ENCODE measurements around the gene NEDD4L.

NEDD4L gene

GRCh38 chr18:58157237-58157636, 113.2 kb downstream of the NEDD4L start:
- TF ChIP-seq, protein P1, sequence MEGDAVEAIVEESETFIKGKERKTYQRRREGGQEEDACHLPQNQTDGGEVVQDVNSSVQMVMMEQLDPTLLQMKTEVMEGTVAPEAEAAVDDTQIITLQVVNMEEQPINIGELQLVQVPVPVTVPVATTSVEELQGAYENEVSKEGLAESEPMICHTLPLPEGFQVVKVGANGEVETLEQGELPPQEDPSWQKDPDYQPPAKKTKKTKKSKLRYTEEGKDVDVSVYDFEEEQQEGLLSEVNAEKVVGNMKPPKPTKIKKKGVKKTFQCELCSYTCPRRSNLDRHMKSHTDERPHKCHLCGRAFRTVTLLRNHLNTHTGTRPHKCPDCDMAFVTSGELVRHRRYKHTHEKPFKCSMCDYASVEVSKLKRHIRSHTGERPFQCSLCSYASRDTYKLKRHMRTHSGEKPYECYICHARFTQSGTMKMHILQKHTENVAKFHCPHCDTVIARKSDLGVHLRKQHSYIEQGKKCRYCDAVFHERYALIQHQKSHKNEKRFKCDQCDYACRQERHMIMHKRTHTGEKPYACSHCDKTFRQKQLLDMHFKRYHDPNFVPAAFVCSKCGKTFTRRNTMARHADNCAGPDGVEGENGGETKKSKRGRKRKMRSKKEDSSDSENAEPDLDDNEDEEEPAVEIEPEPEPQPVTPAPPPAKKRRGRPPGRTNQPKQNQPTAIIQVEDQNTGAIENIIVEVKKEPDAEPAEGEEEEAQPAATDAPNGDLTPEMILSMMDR (IDR thresholded peaks at IDR 0.05): no peak
- Mint-ChIP-seq H3K4me3 (no peak overlapping the region), H3K36me3 (ENCODE audit: low read depth) (peaks cover 3% of the 10 kb centered on the region), H3K4me1 (peaks cover 7% of the 10 kb centered on the region), H3K27me3 (ENCODE audit: low read depth, poor library complexity) (peaks cover 6% of the 10 kb centered on the region), H3K9me3 (no peaks in the 10 kb centered on the region), H3K27ac (no peak overlapping the region)
- no peak for DNase-seq

GRCh38 chr18:58158008-58158407, 114.0 kb downstream of the NEDD4L start:
- TF ChIP-seq, protein P1 (IDR thresholded peaks at IDR 0.05): no peak
- H3K4me1 Mint-ChIP-seq: peaks cover 10% of the 10 kb centered on the region
- no peak overlapping the region for H3K4me3 Mint-ChIP-seq
- peaks cover 6% of the 10 kb centered on the region for H3K27me3 Mint-ChIP-seq (ENCODE audit: low read depth, poor library complexity)
- no peak overlapping the region for H3K27ac Mint-ChIP-seq
- no peak for DNase-seq
- H3K36me3 Mint-ChIP-seq (ENCODE audit: low read depth): peaks cover 1% of the 10 kb centered on the region
- no peaks in the 10 kb centered on the region for H3K9me3 Mint-ChIP-seq

DNA sequence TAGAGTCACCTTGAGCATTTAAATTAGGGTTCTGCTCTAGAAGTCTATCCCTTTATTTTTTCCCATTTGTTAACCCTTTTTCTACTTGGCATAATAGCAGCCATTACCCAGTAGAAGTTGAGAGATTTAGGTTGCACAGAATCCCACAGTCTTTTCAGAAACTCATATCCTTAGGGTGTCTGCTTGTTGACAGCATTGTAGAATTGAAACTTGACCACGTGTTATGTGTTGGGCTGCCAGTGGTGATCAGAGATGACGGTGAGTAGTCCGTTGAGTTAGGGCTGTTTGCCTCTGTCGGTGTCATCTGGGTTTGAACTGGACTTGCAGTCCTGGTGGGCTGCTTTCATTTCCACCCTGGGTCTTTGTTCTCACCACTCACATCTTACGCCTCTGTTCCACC, 114.4 kb downstream of the NEDD4L start:
- Mint-ChIP-seq H3K4me1 (peaks cover 10% of the 10 kb centered on the region), H3K27ac (no peak overlapping the region), H3K9me3 (no peaks in the 10 kb centered on the region), H3K4me3 (no peak overlapping the region), H3K36me3 (ENCODE audit: low read depth) (no peaks in the 10 kb centered on the region), H3K27me3 (ENCODE audit: low read depth, poor library complexity) (peaks cover 6% of the 10 kb centered on the region)
- no peak for DNase-seq
- TF ChIP-seq, protein P1 (IDR thresholded peaks at IDR 0.05): no peak

DNA sequence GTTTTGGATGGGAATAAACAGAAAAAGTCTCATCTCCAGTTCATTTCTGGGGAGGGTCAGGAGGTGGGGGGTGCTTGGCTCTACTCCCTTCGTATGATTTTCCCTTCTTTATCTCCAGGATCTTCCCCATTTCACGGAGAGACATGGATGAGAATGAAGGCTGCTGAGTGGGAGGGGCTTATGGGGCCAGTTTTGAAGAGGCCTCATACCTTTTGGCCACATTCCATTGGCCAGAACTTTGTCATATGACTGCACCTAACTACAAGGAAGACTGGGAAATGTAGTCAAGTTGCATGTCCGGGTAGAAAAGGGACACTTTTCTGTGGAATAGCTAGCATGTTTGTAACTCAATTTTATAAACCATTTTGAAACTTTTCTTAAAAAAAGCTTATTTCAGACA, 117.6 kb downstream of the NEDD4L start:
- H3K27me3 Mint-ChIP-seq (ENCODE audit: low read depth, poor library complexity): peaks cover 6% of the 10 kb centered on the region
- peaks cover 18% of the 10 kb centered on the region for H3K4me1 Mint-ChIP-seq
- no peak overlapping the region for H3K4me3 Mint-ChIP-seq
- H3K36me3 Mint-ChIP-seq (ENCODE audit: low read depth): no peaks in the 10 kb centered on the region
- H3K9me3 Mint-ChIP-seq: no peaks in the 10 kb centered on the region
- no peak for DNase-seq
- H3K27ac Mint-ChIP-seq: no peak overlapping the region
- TF ChIP-seq, protein P1 (IDR thresholded peaks at IDR 0.05): no peak

GRCh38 chr18:58162127-58162526, 118.1 kb downstream of the NEDD4L start:
- peaks cover 4% of the 10 kb centered on the region for H3K36me3 Mint-ChIP-seq (ENCODE audit: low read depth)
- peak overlapping the region; percentile 0 for H3K27ac Mint-ChIP-seq
- TF ChIP-seq, protein P1 (IDR thresholded peaks at IDR 0.05): no peak
- no peak overlapping the region for H3K4me3 Mint-ChIP-seq
- H3K9me3 Mint-ChIP-seq: no peaks in the 10 kb centered on the region
- H3K27me3 Mint-ChIP-seq (ENCODE audit: low read depth, poor library complexity): peaks cover 6% of the 10 kb centered on the region
- peaks cover 22% of the 10 kb centered on the region for H3K4me1 Mint-ChIP-seq
- no peak for DNase-seq

DNA sequence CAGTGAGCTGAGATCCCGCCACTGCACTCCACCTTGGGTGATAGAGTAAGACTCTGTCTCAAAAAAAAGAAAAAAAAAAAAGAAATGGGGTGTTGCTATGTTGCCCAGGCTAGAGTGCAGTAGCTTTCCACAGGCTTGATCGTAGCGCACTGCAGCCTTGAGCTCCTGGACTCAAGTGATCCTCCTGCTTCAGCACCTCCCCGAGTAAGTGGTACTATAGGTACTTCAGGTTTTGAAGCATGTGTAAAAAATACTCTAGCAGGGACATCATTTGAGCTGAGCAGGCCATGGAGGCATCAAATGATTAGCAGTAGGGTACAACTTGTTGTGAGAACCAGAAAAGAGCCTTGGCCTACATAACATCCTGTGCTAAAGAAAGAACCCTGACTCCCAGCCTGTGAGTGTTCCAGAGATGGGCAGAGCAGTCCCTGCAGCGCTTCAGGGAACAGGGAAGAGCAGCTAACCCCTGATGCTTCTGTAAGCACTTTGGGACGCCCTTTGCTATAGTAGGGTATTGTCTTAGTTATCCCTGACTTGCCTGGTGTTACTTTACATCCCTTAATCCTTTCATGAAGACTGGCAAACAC, 119.1 kb downstream of the NEDD4L start:
- DNase-seq: no peak
- Mint-ChIP-seq H3K27me3 (ENCODE audit: low read depth, poor library complexity) (peaks cover 6% of the 10 kb centered on the region), H3K4me1 (peaks cover 24% of the 10 kb centered on the region), H3K9me3 (no peaks in the 10 kb centered on the region), H3K4me3 (no peak overlapping the region), H3K27ac (no peak overlapping the region), H3K36me3 (ENCODE audit: low read depth) (peaks cover 10% of the 10 kb centered on the region)
- TF ChIP-seq, protein P1 (IDR thresholded peaks at IDR 0.05): no peak

Data from nephron progenitor cell (in vitro differentiated cells).